MCF 10A (cell line): Measurements from ENCODE around the gene PCDHA2. TPM values are rescaled to one million over a fixed set of nuclear protein-coding genes. Genes with fewer than 3 reads are reported as not detected.
"Not testable (repeated sequence)": the region's sequence is repeated elsewhere in the genome, so short reads cannot be mapped to it uniquely, and the experiment has no call there.

Source experiments
- BruUV-seq: library from RNA; stranded (reverse); fragments of 400-500 nt; replicated peaks from 2 replicates; lab custom pipeline; 2021; lab: Mats Ljungman, UMichigan
- CTCF ChIA-PET: fragments of 300-600 bp; sonication (Branson Sonifier 250); formaldehyde crosslinking; extraction: SDS; loops from one replicate; lab custom pipeline; 2021; ENCODE audit warnings: antibody characterized with exemption, inconsistent platforms; lab: Yijun Ruan, JAX
- POLR2A ChIA-PET: fragments of 300-600, 350-650 bp; sonication (Branson Sonifier 250); formaldehyde crosslinking; extraction: SDS; loops from one replicate; lab custom pipeline; 2020; ENCODE audit warnings: antibody characterized with exemption, inconsistent platforms; lab: Yijun Ruan, JAX
- DNase-seq: peaks from one replicate; pipeline ENCODE4 v3.0.0-alpha.2; 2018; ENCODE audit not compliant: unreplicated experiment
- H3K27ac Mint-ChIP-seq: one replicate; pipeline ENCODE4 v1.8.0; 2022; ENCODE audit warnings: mild to moderate bottlenecking, low read depth, mixed read lengths; ENCODE audit not compliant: unreplicated experiment
- H3K27me3 Mint-ChIP-seq: one replicate; pipeline ENCODE4 v1.8.0; 2022; ENCODE audit warnings: mixed read lengths; ENCODE audit not compliant: insufficient read depth, unreplicated experiment
- H3K36me3 Mint-ChIP-seq: one replicate; pipeline ENCODE4 v1.8.0; 2022; ENCODE audit warnings: mild to moderate bottlenecking, moderate library complexity, mixed read lengths; ENCODE audit not compliant: insufficient read depth, unreplicated experiment
- H3K4me1 Mint-ChIP-seq: one replicate; pipeline ENCODE4 v1.8.0; 2022; ENCODE audit warnings: mixed read lengths; ENCODE audit not compliant: insufficient read depth, unreplicated experiment
- H3K4me3 Mint-ChIP-seq: one replicate; pipeline ENCODE4 v1.8.0; 2022; ENCODE audit warnings: mild to moderate bottlenecking, moderate library complexity, mixed read lengths; ENCODE audit not compliant: unreplicated experiment
- H3K9me3 Mint-ChIP-seq: one replicate; pipeline ENCODE4 v1.8.0; 2022; ENCODE audit warnings: mixed read lengths; ENCODE audit not compliant: unreplicated experiment
- intact Hi-C: fragments of 100-400 bp; cut with micrococcal nuclease; formaldehyde crosslinking; loops from 2 replicates; pipeline ENCODE4 v1.14.1; 2022
- total RNA-seq: library from RNA; stranded (reverse); gene quantifications from 2 replicates; pipeline ENCODE4 v1.2.3, GENCODE V29; 2022
- TF ChIP-seq, protein P1 (sequence below): fragments of 200-600 bp; IDR thresholded peaks from one replicate; pipeline ENCODE4 v1.8.0; 2022; ENCODE audit warnings: antibody characterized with exemption, mild to moderate bottlenecking; ENCODE audit not compliant: unreplicated experiment

The PCDHA2 gene
- total RNA-seq, 1 experiment from 2014 or later, result not detected

DNA sequence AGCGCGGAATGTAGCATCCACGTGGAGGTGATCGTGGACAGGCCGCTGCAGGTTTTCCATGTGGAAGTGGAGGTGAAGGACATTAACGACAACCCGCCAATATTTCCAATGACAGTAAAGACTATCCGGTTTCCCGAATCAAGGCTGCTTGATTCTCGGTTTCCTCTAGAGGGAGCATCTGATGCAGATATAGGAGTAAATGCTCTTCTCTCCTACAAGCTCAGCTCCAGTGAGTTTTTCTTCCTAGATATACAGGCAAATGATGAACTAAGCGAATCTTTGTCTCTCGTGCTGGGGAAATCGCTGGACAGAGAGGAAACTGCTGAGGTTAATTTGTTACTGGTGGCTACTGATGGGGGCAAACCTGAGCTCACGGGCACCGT lies 598 bp downstream of the PCDHA2 start:
- H3K27me3 Mint-ChIP-seq, result no peaks in the 10 kb centered on the region
- DNase-seq, result no peak
- POLR2A ChIA-PET, result no interaction called here
- CTCF ChIA-PET, result interaction anchor here (0.9 to 1.1 kb wide), 2 partner anchors 11 to 422 kb away, joined by 3 read pairs; no protein-coding TSS in a partner anchor
- peaks cover 15% of the 10 kb centered on the region for H3K9me3 Mint-ChIP-seq
- no peak overlapping the region for H3K27ac Mint-ChIP-seq
- TF ChIP-seq, protein P1, sequence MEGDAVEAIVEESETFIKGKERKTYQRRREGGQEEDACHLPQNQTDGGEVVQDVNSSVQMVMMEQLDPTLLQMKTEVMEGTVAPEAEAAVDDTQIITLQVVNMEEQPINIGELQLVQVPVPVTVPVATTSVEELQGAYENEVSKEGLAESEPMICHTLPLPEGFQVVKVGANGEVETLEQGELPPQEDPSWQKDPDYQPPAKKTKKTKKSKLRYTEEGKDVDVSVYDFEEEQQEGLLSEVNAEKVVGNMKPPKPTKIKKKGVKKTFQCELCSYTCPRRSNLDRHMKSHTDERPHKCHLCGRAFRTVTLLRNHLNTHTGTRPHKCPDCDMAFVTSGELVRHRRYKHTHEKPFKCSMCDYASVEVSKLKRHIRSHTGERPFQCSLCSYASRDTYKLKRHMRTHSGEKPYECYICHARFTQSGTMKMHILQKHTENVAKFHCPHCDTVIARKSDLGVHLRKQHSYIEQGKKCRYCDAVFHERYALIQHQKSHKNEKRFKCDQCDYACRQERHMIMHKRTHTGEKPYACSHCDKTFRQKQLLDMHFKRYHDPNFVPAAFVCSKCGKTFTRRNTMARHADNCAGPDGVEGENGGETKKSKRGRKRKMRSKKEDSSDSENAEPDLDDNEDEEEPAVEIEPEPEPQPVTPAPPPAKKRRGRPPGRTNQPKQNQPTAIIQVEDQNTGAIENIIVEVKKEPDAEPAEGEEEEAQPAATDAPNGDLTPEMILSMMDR, result no peak
- no peak overlapping the region for H3K4me3 Mint-ChIP-seq
- BruUV-seq, result no TSS peak
- H3K4me1 Mint-ChIP-seq, result no peaks in the 10 kb centered on the region
- H3K36me3 Mint-ChIP-seq, result no peaks in the 10 kb centered on the region
- intact Hi-C loops, result no loop called here

DNA sequence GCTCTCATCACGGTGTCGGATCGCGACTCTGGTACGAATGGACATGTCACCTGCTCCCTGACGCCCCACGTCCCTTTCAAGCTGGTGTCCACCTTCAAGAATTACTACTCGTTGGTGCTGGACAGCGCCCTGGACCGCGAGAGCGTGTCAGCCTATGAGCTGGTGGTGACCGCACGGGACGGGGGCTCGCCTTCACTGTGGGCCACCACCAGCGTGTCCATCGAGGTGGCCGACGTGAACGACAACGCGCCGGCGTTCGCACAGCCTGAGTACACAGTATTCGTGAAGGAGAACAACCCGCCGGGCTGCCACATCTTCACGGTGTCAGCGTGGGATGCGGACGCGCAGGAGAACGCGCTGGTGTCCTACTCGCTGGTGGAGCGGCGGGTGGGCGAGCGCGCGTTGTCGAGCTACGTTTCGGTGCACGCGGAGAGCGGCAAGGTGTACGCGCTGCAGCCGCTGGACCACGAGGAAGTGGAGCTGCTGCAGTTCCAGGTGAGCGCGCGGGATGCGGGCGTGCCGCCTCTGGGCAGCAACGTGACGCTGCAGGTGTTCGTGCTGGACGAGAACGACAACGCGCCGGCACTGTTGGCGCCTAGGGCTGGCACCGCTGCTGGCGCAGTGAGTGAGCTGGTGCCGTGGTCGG lies 1.5 kb downstream of the PCDHA2 start:
- peaks cover 15% of the 10 kb centered on the region for H3K9me3 Mint-ChIP-seq
- intact Hi-C loops, H3K4me3 Mint-ChIP-seq, POLR2A ChIA-PET, BruUV-seq, H3K36me3 Mint-ChIP-seq, DNase-seq, H3K27me3 Mint-ChIP-seq, H3K4me1 Mint-ChIP-seq, H3K27ac Mint-ChIP-seq: not testable (repeated sequence)
- CTCF ChIA-PET, result interaction anchor here (1.1 kb wide), 1 partner anchor 421 kb away, joined by 3 read pairs; no protein-coding TSS in a partner anchor

DNA sequence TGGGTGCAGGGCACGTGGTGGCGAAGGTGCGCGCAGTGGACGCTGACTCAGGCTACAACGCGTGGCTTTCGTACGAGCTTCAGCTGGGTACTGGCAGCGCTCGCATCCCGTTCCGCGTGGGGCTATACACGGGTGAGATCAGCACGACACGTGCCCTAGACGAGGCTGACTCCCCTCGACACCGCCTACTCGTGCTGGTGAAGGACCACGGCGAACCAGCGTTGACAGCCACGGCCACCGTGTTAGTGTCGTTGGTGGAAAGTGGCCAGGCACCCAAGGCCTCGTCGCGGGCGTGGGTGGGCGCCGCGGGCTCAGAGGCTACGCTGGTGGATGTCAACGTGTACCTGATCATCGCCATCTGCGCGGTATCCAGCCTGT lies 2.1 kb downstream of the PCDHA2 start:
- no TSS peak for BruUV-seq
- ChIA-PET POLR2A (no interaction called here), CTCF (interaction anchor here (0.7 kb wide), 1 partner anchor 9 kb away, joined by 3 read pairs; no protein-coding TSS in a partner anchor)
- no peak overlapping the region for H3K4me3 Mint-ChIP-seq
- no peaks in the 10 kb centered on the region for H3K36me3 Mint-ChIP-seq
- no peaks in the 10 kb centered on the region for H3K27me3 Mint-ChIP-seq
- no peak overlapping the region for H3K27ac Mint-ChIP-seq
- intact Hi-C loops, result no loop called here
- peaks cover 15% of the 10 kb centered on the region for H3K9me3 Mint-ChIP-seq
- no peak for DNase-seq
- H3K4me1 Mint-ChIP-seq, result no peaks in the 10 kb centered on the region
- TF ChIP-seq, protein P1, result no peak

DNA sequence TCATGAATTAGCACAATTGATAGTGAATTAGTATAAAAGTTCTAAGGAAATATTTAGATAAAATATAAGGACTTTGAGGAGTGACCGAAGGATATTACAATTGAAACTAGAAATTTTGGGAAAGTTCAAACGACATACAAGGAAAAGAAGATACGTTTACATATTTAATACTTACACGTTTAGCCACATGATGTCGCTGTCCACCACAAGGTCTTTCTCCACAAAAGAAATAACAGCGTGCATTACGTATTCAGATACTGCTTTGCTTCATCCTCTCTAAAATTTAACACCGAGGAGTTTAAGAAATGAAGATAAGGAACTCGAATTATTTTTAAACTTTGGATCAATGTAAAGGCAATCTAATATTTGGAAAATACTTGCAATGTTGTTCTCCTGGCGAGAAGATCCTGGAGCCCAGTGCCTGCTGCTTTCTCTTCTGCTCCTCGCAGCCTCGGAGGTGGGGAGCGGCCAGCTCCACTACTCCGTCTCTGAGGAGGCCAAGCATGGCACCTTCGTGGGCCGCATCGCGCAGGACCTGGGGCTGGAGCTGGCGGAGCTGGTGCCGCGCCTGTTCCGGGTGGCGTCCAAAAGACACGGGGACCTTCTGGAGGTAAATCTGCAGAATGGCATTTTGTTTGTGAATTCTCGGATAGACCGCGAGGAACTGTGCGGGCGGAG lies 6.3 kb downstream of the PCDHA2 start, which contains the start of gene PCDHA3:
Gene PCDHA3, plus strand, starts transcription at position 242 of the 678 bp plus-strand sequence.
- CTCF ChIA-PET, result no interaction called here
- no TSS peak for BruUV-seq
- POLR2A ChIA-PET, result no interaction called here
- H3K4me3 Mint-ChIP-seq, result no peak within 1 kb of the TSS
- no peaks in the 10 kb centered on the region for H3K4me1 Mint-ChIP-seq
- intact Hi-C loops, result no loop called here
- H3K27ac Mint-ChIP-seq, result no peak within 1 kb of the TSS
- no peaks in the 10 kb centered on the region for H3K36me3 Mint-ChIP-seq
- H3K27me3 Mint-ChIP-seq, result no peaks in the 10 kb centered on the region
- no peak for DNase-seq
- H3K9me3 Mint-ChIP-seq, result peaks cover 7% of the 10 kb centered on the region
- TF ChIP-seq, protein P1, result no peak
